HL-60 (cell line): ENCODE results near the gene PTPRM.

Experiments
- DNase-seq, 2 experiments: peaks; one replicate each; pipeline ENCODE4 v3.0.0-alpha.2; 2010 to 2020; ENCODE audit warnings: low read depth in 1 of 2, low spot score in 1 of 2
- H3K27ac ChIP-seq: fragments of 250-450 bp; sonication (Bioruptor Pico); replicated peaks from 2 replicates; pipeline ENCODE4 v1.5.1; 2020; ENCODE audit warnings: mild to moderate bottlenecking, moderate library complexity
- H3K27me3 ChIP-seq: fragments of 250-450 bp; sonication (Bioruptor Pico); 2 replicates; pipeline ENCODE4 v1.5.1; 2021; ENCODE audit warnings: mild to moderate bottlenecking, moderate library complexity; ENCODE audit not compliant: insufficient read depth, poor library complexity, severe bottlenecking
- H3K4me3 ChIP-seq: replicated peaks from 2 replicates; pipeline ENCODE4 v1.5.1; 2011; ENCODE audit warnings: mild to moderate bottlenecking, control low read depth, low read length; ENCODE audit not compliant: insufficient read depth
- CTCF ChIP-seq: IDR thresholded peaks from one replicate; pipeline ENCODE4 v1.5.1; 2011; ENCODE audit warnings: low read length, control low read depth, inconsistent platforms; ENCODE audit not compliant: insufficient read depth
- GABPA ChIP-seq: IDR thresholded peaks from 2 replicates; pipeline ENCODE4 v1.6.1; 2012; ENCODE audit warnings: low read depth
- POLR2AphosphoS5 ChIP-seq: IDR thresholded peaks from 2 replicates; pipeline ENCODE4 v1.6.1; 2012; ENCODE audit warnings: low read depth
- SPI1 ChIP-seq: IDR thresholded peaks from 2 replicates; pipeline ENCODE4 v1.6.1; 2012; ENCODE audit warnings: low read depth, mild to moderate bottlenecking, borderline replicate concordance
- TF ChIP-seq, protein P1 (sequence below): IDR thresholded peaks from 2 replicates; pipeline ENCODE4 v1.6.1; 2012; ENCODE audit warnings: low read depth; ENCODE audit not compliant: insufficient replicate concordance

PTPRM gene

GRCh38 chr18:7824970-7825369 lies 257.9 kb downstream of the PTPRM start:
- TF ChIP-seq SPI1 (no peak), GABPA (no peak), CTCF (no peak), POLR2AphosphoS5 (no peak)
- TF ChIP-seq, protein P1, sequence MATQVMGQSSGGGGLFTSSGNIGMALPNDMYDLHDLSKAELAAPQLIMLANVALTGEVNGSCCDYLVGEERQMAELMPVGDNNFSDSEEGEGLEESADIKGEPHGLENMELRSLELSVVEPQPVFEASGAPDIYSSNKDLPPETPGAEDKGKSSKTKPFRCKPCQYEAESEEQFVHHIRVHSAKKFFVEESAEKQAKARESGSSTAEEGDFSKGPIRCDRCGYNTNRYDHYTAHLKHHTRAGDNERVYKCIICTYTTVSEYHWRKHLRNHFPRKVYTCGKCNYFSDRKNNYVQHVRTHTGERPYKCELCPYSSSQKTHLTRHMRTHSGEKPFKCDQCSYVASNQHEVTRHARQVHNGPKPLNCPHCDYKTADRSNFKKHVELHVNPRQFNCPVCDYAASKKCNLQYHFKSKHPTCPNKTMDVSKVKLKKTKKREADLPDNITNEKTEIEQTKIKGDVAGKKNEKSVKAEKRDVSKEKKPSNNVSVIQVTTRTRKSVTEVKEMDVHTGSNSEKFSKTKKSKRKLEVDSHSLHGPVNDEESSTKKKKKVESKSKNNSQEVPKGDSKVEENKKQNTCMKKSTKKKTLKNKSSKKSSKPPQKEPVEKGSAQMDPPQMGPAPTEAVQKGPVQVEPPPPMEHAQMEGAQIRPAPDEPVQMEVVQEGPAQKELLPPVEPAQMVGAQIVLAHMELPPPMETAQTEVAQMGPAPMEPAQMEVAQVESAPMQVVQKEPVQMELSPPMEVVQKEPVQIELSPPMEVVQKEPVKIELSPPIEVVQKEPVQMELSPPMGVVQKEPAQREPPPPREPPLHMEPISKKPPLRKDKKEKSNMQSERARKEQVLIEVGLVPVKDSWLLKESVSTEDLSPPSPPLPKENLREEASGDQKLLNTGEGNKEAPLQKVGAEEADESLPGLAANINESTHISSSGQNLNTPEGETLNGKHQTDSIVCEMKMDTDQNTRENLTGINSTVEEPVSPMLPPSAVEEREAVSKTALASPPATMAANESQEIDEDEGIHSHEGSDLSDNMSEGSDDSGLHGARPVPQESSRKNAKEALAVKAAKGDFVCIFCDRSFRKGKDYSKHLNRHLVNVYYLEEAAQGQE = no peak
- no peak overlapping the region for H3K27ac ChIP-seq
- H3K27me3 ChIP-seq = no peaks in the 10 kb centered on the region
- DNase-seq = no peak
- no peak overlapping the region for H3K4me3 ChIP-seq

GRCh38 chr18:7830468-7830867 lies 263.4 kb downstream of the PTPRM start:
- Histone ChIP-seq H3K27me3 (no peaks in the 10 kb centered on the region), H3K4me3 (no peak overlapping the region), H3K27ac (no peak overlapping the region)
- no peak for DNase-seq
- TF ChIP-seq GABPA (no peak), POLR2AphosphoS5 (no peak), CTCF (no peak), SPI1 (no peak)
- TF ChIP-seq, protein P1 = no peak

DNA sequence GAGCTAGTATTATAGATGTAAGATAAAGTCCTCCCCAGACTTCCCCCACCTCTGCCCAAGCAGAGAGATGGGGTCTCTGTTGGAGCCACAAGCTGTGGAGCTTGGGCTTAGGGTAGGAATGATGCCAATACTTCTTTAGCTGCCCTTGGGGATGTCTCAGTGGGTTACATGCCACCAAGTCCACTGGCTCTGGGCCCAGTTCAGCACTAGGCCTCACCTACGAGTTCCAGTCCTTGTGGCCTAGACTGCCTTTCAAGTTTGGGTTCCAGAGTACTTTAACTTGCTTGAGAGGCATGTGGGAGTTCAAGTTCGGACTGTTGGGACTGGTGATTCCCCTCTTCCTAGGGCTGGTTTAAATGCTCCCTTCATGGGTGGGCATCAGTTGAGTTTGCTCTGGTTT lies 272.4 kb downstream of the PTPRM start:
- H3K4me3 ChIP-seq = no peak overlapping the region
- DNase-seq = no peak
- H3K27me3 ChIP-seq = no peaks in the 10 kb centered on the region
- H3K27ac ChIP-seq = no peak overlapping the region
- TF ChIP-seq POLR2AphosphoS5 (no peak), GABPA (no peak), SPI1 (no peak), CTCF (no peak)
- TF ChIP-seq, protein P1 = no peak
